Endothelial cell of umbilical vein (primary cell): ENCODE results near the gene PSMD5. TPM values are rescaled to one million over a fixed set of nuclear protein-coding genes. Genes with fewer than 3 reads are reported as not detected.

Source experiments
- Bru-seq: library from RNA; stranded (reverse); fragments of 400-500 nt; gene quantifications from one replicate; lab custom pipeline; 2021; lab: Mats Ljungman, UMichigan
- BruChase-seq, 2 experiments: library from RNA; stranded (reverse); fragments of 400-500 nt; gene quantifications; one replicate each; lab custom pipeline; 2021; lab: Mats Ljungman, UMichigan
- BruUV-seq: library from RNA; stranded (reverse); fragments of 400-500 nt; replicated peaks from 2 replicates; lab custom pipeline; 2021; lab: Mats Ljungman, UMichigan
- CTCF ChIA-PET: fragments of 300-600, 350-600 bp; sonication (Branson Sonifier 250); formaldehyde crosslinking; loops from one replicate; lab custom pipeline; 2021; ENCODE audit warnings: antibody characterized with exemption, inconsistent platforms; lab: Charles Lee
- POLR2A ChIA-PET: fragments of 300-600, 350-600 bp; sonication (Branson Sonifier 250); formaldehyde crosslinking; loops from one replicate; lab custom pipeline; 2021; ENCODE audit warnings: antibody characterized with exemption, inconsistent platforms; lab: Charles Lee
- DNase-seq: peaks from one replicate; pipeline ENCODE4 v3.0.0-alpha.2; 2011; ENCODE audit warnings: low read depth, low spot score
- FAIRE-seq: peaks from 2 replicates; lab custom pipeline; 2011; peaks lifted over from hg19 to GRCh38; lab: Jason Lieb, UNC
- H2AFZ ChIP-seq: 2 replicates; pipeline ENCODE4 v1.6.0; 2012; ENCODE audit warnings: low read depth, low read length, control low read depth, inconsistent platforms
- H3K27ac ChIP-seq: 2 replicates; pipeline ENCODE4 v1.5.1; 2011; ENCODE audit warnings: low read depth, mild to moderate bottlenecking, control low read depth, low read length, moderate library complexity; ENCODE audit not compliant: insufficient read depth
- H3K27me3 ChIP-seq, 2 experiments: 2 replicates each; pipeline versions ENCODE4 v1.6.0 to v1.6.1; 2011; ENCODE audit warnings: low read length in 2 of 2, mixed read lengths in 1 of 2; ENCODE audit not compliant: control insufficient read depth in 2 of 2, insufficient read depth in 2 of 2
- H3K36me3 ChIP-seq, 2 experiments: 2 replicates in 1 of 2; 3 replicates in 1 of 2; pipeline ENCODE4 v1.5.1; 2011; ENCODE audit warnings: low read length in 2 of 2, mild to moderate bottlenecking in 1 of 2, moderate library complexity in 1 of 2; ENCODE audit not compliant: control insufficient read depth in 2 of 2, insufficient read depth in 2 of 2; ENCODE audit errors: extremely low read depth in 1 of 2
- H3K4me1 ChIP-seq: 3 replicates; pipeline ENCODE4 v1.5.1; 2011; ENCODE audit warnings: mild to moderate bottlenecking, low read length; ENCODE audit not compliant: control insufficient read depth, insufficient read depth; ENCODE audit errors: extremely low read depth
- H3K4me2 ChIP-seq: 2 replicates; pipeline ENCODE4 v1.6.1; 2011; ENCODE audit warnings: low read length, control low read depth, mixed read lengths; ENCODE audit not compliant: insufficient read depth
- H3K4me3 ChIP-seq, 3 experiments: fragments of 200-600 bp in 1 of 3; sonication (generic), shearing (Covaris generic) in 1 of 3; replicated peaks in 1 of 3; 2 replicates each; pipeline ENCODE4 v1.5.1; 2011 to 2016; ENCODE audit warnings: control low read depth in 3 of 3, low read length in 3 of 3, mild to moderate bottlenecking in 2 of 3, inconsistent platforms in 1 of 3, low read depth in 1 of 3, moderate library complexity in 1 of 3; ENCODE audit not compliant: insufficient read depth in 1 of 3
- H3K79me2 ChIP-seq: 2 replicates; pipeline ENCODE4 v1.6.0; 2012; ENCODE audit warnings: low read length, inconsistent platforms; ENCODE audit not compliant: control insufficient read depth, insufficient read depth
- H3K9ac ChIP-seq: replicated peaks from 2 replicates; pipeline ENCODE3; 2011; ENCODE audit warnings: low read length, control low read depth; ENCODE audit not compliant: insufficient read depth; ENCODE audit errors: extremely low read depth
- H3K9me1 ChIP-seq: replicated peaks from 3 replicates; pipeline ENCODE4 v1.6.0; 2011; ENCODE audit warnings: mild to moderate bottlenecking, low read length; ENCODE audit not compliant: control insufficient read depth, insufficient read depth; ENCODE audit errors: extremely low read depth
- H3K9me3 ChIP-seq: replicated peaks from 2 replicates; pipeline ENCODE4 v1.5.1; 2012; ENCODE audit warnings: low read length, inconsistent platforms; ENCODE audit not compliant: control insufficient read depth, insufficient read depth
- H4K20me1 ChIP-seq: replicated peaks from 2 replicates; pipeline ENCODE3; 2011; ENCODE audit warnings: mild to moderate bottlenecking, low read length; ENCODE audit not compliant: control insufficient read depth, insufficient read depth; ENCODE audit errors: extremely low read depth
- CTCF ChIP-seq, 2 donors: IDR thresholded peaks; 1 replicate in 1 of 2; 2 replicates in 1 of 2; pipeline ENCODE4 v1.5.1; 2011; ENCODE audit warnings: low read length in 2 of 2, mild to moderate bottlenecking in 2 of 2, moderate library complexity in 2 of 2, control low read depth in 1 of 2, inconsistent platforms in 1 of 2, low read depth in 1 of 2; ENCODE audit not compliant: insufficient read depth in 1 of 2; ENCODE audit errors: extremely low read depth in 1 of 2
- EZH2 ChIP-seq: IDR thresholded peaks from 2 replicates; pipeline ENCODE4 v1.6.1; 2012; ENCODE audit warnings: borderline replicate concordance, low read depth, mild to moderate bottlenecking, moderate library complexity, low read length, inconsistent platforms; ENCODE audit not compliant: severe bottlenecking
- FOS ChIP-seq: IDR thresholded peaks from 2 replicates; pipeline ENCODE4 v1.6.1; 2011; ENCODE audit warnings: mild to moderate bottlenecking, low read length, moderate library complexity, borderline replicate concordance; ENCODE audit not compliant: insufficient read depth
- GATA2 ChIP-seq: IDR thresholded peaks from 2 replicates; pipeline ENCODE4 v1.7.0; 2011; ENCODE audit warnings: low read depth, mild to moderate bottlenecking, moderate library complexity, mixed read lengths, low read length; ENCODE audit not compliant: insufficient read length, insufficient read depth
- JUN ChIP-seq: IDR thresholded peaks from 2 replicates; pipeline ENCODE4 v1.6.1; 2011; ENCODE audit warnings: borderline replicate concordance, low read depth; ENCODE audit not compliant: insufficient read length, insufficient read depth
- MAX ChIP-seq: IDR thresholded peaks from 2 replicates; pipeline ENCODE4 v1.6.1; 2011; ENCODE audit not compliant: insufficient read depth, insufficient read length
- MYC ChIP-seq: IDR thresholded peaks from one replicate; pipeline ENCODE4 v1.6.1; 2011; ENCODE audit warnings: mild to moderate bottlenecking, low read depth, low read length
- POLR2A ChIP-seq: IDR thresholded peaks from 2 replicates; pipeline ENCODE4 v1.6.1; 2012; ENCODE audit warnings: low read depth, mild to moderate bottlenecking, control low read depth, low read length
- POLR2AphosphoS5 ChIP-seq: IDR thresholded peaks from 2 replicates; pipeline ENCODE4 v1.6.1; 2012; ENCODE audit warnings: low read depth, mild to moderate bottlenecking, control low read depth, low read length, moderate library complexity; ENCODE audit not compliant: insufficient read depth
- dilution Hi-C: fragments of 300-500 bp; cut with MboI; formaldehyde crosslinking; loops from one replicate; pipeline ENCODE4 v1.15.0; 2019; ENCODE audit warnings: low sequenced_read_pairs; ENCODE audit not compliant: extremely low pct_ligation_motif_present
- intact Hi-C: fragments of 100-400 bp; cut with micrococcal nuclease; formaldehyde crosslinking; loops from one replicate; pipeline ENCODE4 v1.10.0; 2022
- long read RNA-seq: library from polyadenylated mRNA; stranded (forward); transcript quantifications from one replicate; pipeline ENCODE4 v2.0.0, GENCODE V29; 2021
- polyA minus RNA-seq, 3 experiments: library from RNA; depleted of rRNA, polyadenylated mRNA; stranded (reverse); fragments of >200 nt; gene quantifications; 1 replicate in 1 of 3; 2 replicates in 2 of 3; pipeline ENCODE4 v1.2.3, GENCODE V29; 2011
- polyA plus RNA-seq, 4 experiments: library from polyadenylated mRNA; depleted of rRNA in 3 of 4; stranded (reverse) in 3 of 4; unstranded in 1 of 4; fragments of >200 nt; gene quantifications; 2 replicates each; pipeline versions ENCODE4 v1.2.1 to v1.2.3, GENCODE V29; 2011 to 2012; ENCODE audit warnings: missing spikeins in 1 of 4
- total RNA-seq: library from RNA; stranded (reverse); gene quantifications from 2 replicates; pipeline ENCODE4 v1.2.3, GENCODE V29; 2021

The PSMD5 gene
- total RNA-seq (62.2 and 70.2 TPM in 2 replicates), polyA plus RNA-seq (15.9 and 20.4 TPM in 2 replicates), polyA minus RNA-seq (25.2 and 32.3 TPM in 2 replicates), Bru-seq, nascent RNA (percentile 89 among the genes with signal in this experiment), BruChase-seq, experiment 1, labeled RNA remaining after a 6-hour chase (percentile 82 among the genes with signal in this experiment), BruChase-seq, experiment 2, labeled RNA remaining after a 2-hour chase (percentile 85 among the genes with signal in this experiment)
- polyA plus RNA-seq (2011; cell fraction: cytosol; rRNA removed): 24.0 and 25.7 TPM in 2 replicates
- 18.3 and 30.9 TPM in 2 replicates for polyA plus RNA-seq (2011; cell fraction: nucleus; rRNA removed)
- polyA plus RNA-seq (2012): 40.2 and 52.5 TPM in 2 replicates
- 33.8 TPM for polyA minus RNA-seq (2011; cell fraction: cytosol; rRNA and poly(A)+ RNA removed)
- 16.3 and 21.7 TPM in 2 replicates for polyA minus RNA-seq (2011; cell fraction: nucleus; rRNA and poly(A)+ RNA removed)
- long read RNA-seq, transcript PSMD5-201 (10 exons, 3,443 nt): major isoform, 131 of 160 reads
- long read RNA-seq, partial matches to known transcripts: 9 of 160 reads
- long read RNA-seq, other reads (novel, unspliced or antisense): 19 of 160 reads

GRCh38 chr9:120842685-120843485 is at the start of gene PSMD5:
Gene PSMD5, minus strand, starts transcription at chr9:120842922. Its CDS starts 13 bp downstream, at chr9:120842909.
- Histone ChIP-seq H2AFZ (peak within 1 kb of the TSS; percentile 66), H3K27me3 (no peaks in the 10 kb centered on the region), H3K9me3 (no peaks in the 10 kb centered on the region), H3K4me2 (peak within 1 kb of the TSS; percentile 93), H4K20me1 (no peaks in the 10 kb centered on the region), H3K79me2 (peaks cover 33% of the 10 kb centered on the region), H3K9ac (peak within 1 kb of the TSS; percentile 94), H3K36me3 (no peaks in the 10 kb centered on the region), H3K4me3 (peak within 1 kb of the TSS; percentile 53 to 80 (median 76)), H3K4me1 (peaks cover 25% of the 10 kb centered on the region), H3K27ac (peak within 1 kb of the TSS; percentile 72), H3K9me1 (no peaks in the 10 kb centered on the region)
- TF ChIP-seq POLR2AphosphoS5 (peak; percentile 94), JUN (no peak), FOS (no peak), MYC (no peak), CTCF (IDR thresholded peaks at IDR 0.05; ENCODE audit: extremely low read depth in 1 of 2, insufficient read depth in 1 of 2, low read depth in 1 of 2, low read length in 2 of 2) (no peak), POLR2A (peak; percentile 92), GATA2 (no peak), MAX (peak; percentile 14), EZH2 (no peak)
- peak; percentile 97 for FAIRE-seq
- ChIA-PET CTCF (no interaction called here), POLR2A (no interaction called here)
- no TSS peak for BruUV-seq
- dilution Hi-C loops (no loop called here), intact Hi-C loops (loop anchor here (1.0 to 5.0 kb wide), 7 partner anchors 25 to 221 kb away; partner anchors contain the start of genes FBXW2 and PHF19)
- peak; percentile 99 for DNase-seq
